Measurements from ENCODE around the gene ALDH1B1.
A peak's percentile ranks its signal among the peaks of the same experiment; 100 is the strongest.
"Not testable (repeated sequence)": the region's sequence is repeated elsewhere in the genome, so short reads cannot be mapped to it uniquely, and the experiment has no call there.

The ALDH1B1 gene

GRCh38 chr9:38362852-38363588, 29.5 kb upstream of the ALDH1B1 start:
- DNase-seq, result peak; percentile 71

DNA sequence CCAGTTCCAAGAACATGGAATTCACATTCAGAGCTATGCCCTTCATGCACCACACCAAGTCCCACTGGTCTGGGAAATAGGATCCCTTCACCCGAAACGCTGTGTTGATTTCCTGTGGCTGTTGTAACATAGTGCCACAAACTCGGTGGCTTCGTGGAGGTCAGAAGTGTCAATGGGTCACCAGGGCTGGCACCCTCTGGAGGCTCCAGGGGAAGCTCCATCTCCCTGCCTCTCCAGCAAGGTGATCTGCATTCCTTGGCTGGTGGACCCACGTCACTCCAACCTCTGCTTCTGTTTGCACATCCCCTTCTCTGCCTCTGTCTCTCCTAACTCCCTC, 28.9 kb upstream of the ALDH1B1 start:
- no peak for DNase-seq

GRCh38 chr9:38367898-38368297, 24.6 kb upstream of the ALDH1B1 start:
- no peak for DNase-seq

DNA sequence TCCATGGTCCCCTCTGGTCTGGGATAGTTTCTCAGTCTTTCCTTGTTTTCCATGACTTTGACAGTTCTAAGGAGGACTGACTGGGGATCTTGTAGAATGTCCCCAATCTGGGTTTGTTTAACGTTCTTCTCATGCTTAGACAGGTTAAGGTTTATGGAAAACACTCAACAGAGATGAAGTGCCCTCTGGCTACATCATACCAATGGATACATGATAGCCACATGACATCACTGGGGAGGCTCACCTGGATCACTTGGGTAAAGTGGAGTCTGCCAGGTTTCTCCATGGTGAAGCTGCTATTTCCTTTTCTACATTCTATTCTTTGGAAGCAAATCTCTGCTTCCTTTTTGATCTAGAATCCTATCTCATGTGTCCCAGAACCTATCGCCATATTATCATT, 23.8 kb upstream of the ALDH1B1 start:
- no peak for DNase-seq

DNA sequence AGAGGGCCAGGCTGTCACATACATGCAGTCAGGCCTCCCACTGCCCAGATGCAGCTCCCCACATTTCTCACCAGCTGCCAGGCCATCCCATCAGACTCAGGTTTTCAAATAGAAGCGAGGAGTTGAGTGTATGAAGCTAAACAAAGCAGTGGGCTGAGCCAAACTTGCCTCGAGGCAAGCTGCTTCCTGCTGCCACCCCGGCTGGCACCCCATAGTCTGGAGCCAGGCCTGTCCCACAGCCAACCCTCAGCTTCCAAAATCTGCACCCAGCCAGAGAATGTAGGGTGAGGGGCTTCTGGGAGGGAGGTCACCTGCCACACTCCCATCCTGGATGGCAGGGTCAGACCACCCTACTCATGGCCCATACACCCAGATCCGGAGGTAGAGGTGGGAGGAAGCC, 22.3 kb upstream of the ALDH1B1 start:
- no peak for DNase-seq

- peak; percentile 73 for DNase-seq
Observed at GRCh38 chr9:38371495-38371894, 21.0 kb upstream of the ALDH1B1 start.

- no peak for DNase-seq
Observed at GRCh38 chr9:38372762-38373619, 19.5 kb upstream of the ALDH1B1 start.

DNA sequence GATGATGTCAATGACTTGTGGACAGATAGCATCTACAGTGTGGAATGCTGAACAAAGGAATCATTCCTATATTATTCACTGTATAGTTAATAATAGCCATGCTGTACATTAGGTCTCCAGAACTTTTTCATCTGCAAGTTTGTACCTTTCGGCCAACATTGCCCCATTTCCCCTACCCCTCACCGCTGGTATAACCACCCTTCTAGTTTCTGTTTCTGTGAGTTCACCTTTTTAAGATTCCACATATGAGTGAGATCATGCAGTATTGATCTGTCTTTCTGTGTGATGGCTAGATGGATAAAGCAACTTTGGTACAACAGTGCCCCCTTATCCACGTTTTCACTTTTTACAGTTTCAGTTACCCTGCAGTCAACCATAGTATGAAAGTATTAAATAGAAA, 18.8 kb upstream of the ALDH1B1 start:
- DNase-seq, result no peak

DNA sequence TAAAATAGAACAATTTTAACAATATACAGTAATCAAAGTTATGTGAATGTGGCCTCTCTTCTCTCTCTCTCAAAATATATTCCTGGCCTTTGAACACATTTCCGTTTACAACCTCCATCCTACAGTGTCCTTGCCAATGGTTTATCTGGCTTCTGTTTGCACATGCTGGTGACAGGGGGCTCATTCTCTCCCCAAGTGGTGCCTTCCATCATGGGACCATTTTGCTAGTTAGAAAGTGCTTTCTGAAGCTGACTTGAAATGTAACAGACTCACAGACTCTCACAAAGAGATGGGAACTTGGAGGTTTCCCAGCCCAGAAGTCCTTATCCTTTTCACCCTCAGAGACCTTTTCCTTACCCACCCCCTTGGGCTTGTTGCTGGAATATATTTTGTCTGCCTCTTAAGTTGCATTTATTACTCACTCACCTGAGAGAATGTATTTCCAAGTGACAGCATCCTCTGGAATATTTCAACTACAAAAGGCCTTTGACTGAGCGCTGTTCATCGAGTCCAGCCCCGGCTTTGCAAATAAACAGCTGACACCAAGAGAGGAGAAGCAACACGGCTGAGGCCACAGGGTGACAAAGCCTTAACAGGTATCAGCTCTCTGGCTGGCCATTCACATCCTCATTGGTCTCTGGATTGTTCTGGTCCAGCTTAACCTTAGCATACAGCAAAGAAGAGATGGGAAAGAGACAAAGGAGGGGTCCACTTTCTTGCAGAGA, 17.5 kb upstream of the ALDH1B1 start:
- DNase-seq, result no peak

GRCh38 chr9:38375572-38375963, 16.9 kb upstream of the ALDH1B1 start:
- no peak for DNase-seq

- no peak for DNase-seq
Observed at GRCh38 chr9:38376021-38376670, 16.4 kb upstream of the ALDH1B1 start.

- DNase-seq, result not testable (repeated sequence)
Observed at GRCh38 chr9:38377336-38378083, 15.0 kb upstream of the ALDH1B1 start.

GRCh38 chr9:38380230-38380871, 12.2 kb upstream of the ALDH1B1 start:
- DNase-seq, result no peak

DNA sequence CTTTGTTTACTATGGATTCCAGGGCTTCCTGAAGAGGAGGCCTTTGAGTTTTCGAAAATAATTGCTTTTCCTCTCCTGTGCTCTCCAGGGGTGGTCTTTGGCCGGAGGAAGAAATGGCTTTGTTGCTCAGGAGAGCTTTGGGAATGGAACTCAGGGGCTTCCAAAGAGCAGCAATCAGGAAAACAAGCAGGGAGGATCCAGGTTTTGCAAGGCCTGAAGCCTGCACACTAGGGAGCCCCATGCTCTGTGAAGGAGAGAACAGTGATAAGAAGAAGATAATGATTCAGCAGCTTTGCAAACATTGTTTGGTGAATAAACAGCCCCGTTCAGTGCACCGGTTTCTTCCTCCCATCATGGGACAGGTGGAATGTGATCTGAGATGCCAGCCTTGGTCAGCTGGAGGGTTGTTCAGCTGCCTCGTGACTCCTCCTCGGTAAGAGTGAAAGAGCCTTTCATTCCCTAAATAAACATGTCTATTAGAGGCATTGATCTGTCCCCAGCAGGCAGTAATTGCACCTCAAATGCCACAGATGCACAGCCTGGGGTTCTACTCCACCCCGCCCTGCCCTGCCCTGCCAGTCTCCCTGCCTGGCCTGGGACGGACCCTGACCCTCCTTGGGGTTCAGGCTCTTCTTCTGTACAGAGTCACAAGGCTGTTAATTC, 11.5 kb upstream of the ALDH1B1 start:
- DNase-seq, result peak; percentile 50

DNA sequence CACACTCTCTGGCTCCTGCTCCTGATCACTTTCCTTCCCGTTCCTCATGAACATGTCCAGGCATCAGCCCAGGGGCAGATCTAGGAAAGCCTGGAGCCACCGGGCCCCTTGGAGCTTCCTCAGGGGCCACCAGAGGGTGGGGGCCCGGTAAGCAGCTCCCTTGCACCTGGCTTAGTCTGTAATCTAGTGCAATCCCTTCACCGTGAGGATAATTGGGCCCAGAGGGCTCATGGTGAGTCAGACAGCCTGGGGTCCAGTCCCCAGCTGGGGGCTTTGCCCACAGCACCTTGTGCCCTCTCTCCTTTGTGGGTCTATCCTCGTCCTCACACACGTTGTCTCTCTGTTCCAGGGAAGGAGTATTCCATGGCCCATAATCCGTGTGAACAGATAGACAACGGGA, 10.4 kb upstream of the ALDH1B1 start:
- DNase-seq, result no peak

DNA sequence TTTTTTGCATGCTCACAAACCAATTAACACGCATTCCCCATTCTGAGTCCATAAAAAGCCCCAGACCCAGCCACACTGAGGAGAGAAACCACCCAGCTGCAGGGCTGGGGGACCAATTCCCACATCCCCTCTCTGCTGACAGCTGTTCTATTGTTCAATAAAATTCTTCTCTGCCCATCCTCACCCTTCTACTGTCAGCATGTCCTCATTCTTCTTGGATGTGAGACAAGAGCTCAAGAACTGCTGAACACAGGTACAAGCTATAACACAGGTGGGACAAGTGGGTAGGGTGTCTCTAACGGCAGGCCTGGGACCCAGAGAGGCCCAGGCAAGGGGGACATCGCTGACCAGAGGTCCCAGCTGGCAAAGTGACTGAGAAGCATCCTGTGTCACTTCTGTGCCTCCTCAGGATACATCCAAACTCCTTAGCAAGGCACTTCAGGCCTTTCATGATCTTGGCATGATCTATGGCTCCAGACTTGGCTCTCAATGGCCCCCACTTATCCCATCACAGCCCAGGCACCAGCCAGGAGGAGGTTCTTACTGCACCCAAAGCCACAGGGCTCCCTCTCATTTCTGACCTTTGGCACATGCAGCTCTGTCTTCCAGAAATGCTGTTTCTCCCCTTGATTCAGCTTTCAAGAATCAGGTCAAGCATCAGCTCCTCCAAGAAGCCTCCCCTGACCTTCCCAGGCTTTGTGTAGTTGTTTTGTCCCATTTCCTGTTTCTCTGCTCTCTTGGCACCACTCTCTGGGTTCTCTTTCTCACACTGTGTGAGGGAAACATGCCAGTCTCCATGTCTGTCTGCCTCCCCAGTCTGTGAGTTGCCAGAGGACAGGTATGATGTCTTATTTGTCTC, 7.3 kb upstream of the ALDH1B1 start:
- DNase-seq, result no peak

- no peak for DNase-seq
Observed at GRCh38 chr9:38385896-38386295, 6.6 kb upstream of the ALDH1B1 start.

- no peak for DNase-seq
Observed at GRCh38 chr9:38386319-38386895, 6.1 kb upstream of the ALDH1B1 start.

- no peak for DNase-seq
Observed at GRCh38 chr9:38387066-38387465, 5.4 kb upstream of the ALDH1B1 start.

- DNase-seq, result no peak
Observed at GRCh38 chr9:38387751-38388150, 4.8 kb upstream of the ALDH1B1 start.
